ENCODE results near the gene DNAJB12. TPM values are rescaled to one million over a fixed set of nuclear protein-coding genes. Genes with fewer than 3 reads are reported as not detected.

DNAJB12 gene
- total RNA-seq, 1 donor from 2014 or later = 30.6 TPM

GRCh38 chr10:72342911-72343310, 11.8 kb downstream of the DNAJB12 start:
- H3K36me3 Mint-ChIP-seq = peaks cover 1% of the 10 kb centered on the region
- no peak for TF ChIP-seq CTCF (conservative IDR thresholded peaks at IDR 0.05)
- no peaks in the 10 kb centered on the region for H3K9me3 Mint-ChIP-seq
- no peak overlapping the region for H3K27ac Mint-ChIP-seq
- no peak for DNase-seq (ENCODE audit: extremely low spot score, unreplicated experiment)
- no peaks in the 10 kb centered on the region for H3K27me3 Mint-ChIP-seq
- no peaks in the 10 kb centered on the region for H3K4me1 Mint-ChIP-seq (ENCODE audit: unreplicated experiment)
- no peak overlapping the region for H3K4me3 Mint-ChIP-seq

DNA sequence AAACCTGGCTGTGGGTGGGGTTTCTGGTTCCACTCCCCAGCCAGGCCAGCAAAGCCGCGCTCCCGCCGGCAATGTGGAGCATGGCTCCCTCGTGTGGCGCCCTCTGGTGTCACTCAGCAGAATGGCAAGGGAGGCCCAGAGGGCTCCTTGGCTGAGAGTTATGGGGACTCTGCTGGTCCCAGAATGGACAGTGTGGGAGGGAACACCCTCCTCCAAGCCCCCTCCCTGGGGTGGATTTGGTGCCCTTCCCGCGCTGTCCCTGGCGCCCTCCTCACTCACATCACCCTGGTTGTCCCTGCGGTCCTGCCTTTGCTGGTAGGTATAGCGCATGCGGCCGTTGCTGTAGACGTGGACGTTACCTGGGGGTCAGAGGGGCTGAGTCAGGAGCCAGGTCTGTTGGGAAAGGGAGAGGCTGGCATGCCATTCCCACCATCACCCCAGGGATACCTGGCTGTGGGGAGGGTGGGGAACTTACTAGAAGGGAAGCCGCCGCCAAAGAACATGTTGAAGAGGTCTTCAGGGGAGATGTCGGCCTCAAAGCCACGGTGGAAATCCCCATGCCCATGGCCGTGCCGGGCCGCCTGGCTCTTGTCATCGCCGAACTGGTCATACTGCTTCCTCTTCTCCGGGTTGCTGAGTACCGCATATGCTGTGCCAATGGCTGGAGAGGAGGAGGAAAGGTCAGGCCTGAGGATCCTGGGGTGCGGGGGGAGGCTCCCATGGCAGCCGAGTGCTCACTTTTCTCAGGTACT, 14.0 kb downstream of the DNAJB12 start:
- peak; percentile 96 for TF ChIP-seq CTCF (conservative IDR thresholded peaks at IDR 0.05)
- DNase-seq (ENCODE audit: extremely low spot score, unreplicated experiment) = no peak
- Mint-ChIP-seq H3K9me3 (no peaks in the 10 kb centered on the region), H3K36me3 (peaks cover 8% of the 10 kb centered on the region), H3K4me3 (no peak overlapping the region), H3K4me1 (ENCODE audit: unreplicated experiment) (peaks cover 8% of the 10 kb centered on the region), H3K27me3 (no peaks in the 10 kb centered on the region), H3K27ac (no peak overlapping the region)

- no peak for DNase-seq (ENCODE audit: extremely low spot score, unreplicated experiment)
- Mint-ChIP-seq H3K9me3 (no peaks in the 10 kb centered on the region), H3K4me3 (no peak overlapping the region), H3K4me1 (ENCODE audit: unreplicated experiment) (peaks cover 25% of the 10 kb centered on the region), H3K27ac (no peak overlapping the region), H3K36me3 (peaks cover 8% of the 10 kb centered on the region), H3K27me3 (no peaks in the 10 kb centered on the region)
- no peak for TF ChIP-seq CTCF (conservative IDR thresholded peaks at IDR 0.05)
These were observed 16.5 kb downstream of the DNAJB12 start for GRCh38 chr10:72338180-72338579.

- no peak overlapping the region for H3K4me3 Mint-ChIP-seq
- peaks cover 8% of the 10 kb centered on the region for H3K36me3 Mint-ChIP-seq
These were observed 17.0 kb downstream of the DNAJB12 start for GRCh38 chr10:72337722-72338121.

GRCh38 chr10:72337039-72337629, 17.6 kb downstream of the DNAJB12 start:
- DNase-seq (ENCODE audit: extremely low spot score, unreplicated experiment) = no peak
- Mint-ChIP-seq H3K4me3 (no peak overlapping the region), H3K27me3 (no peaks in the 10 kb centered on the region), H3K4me1 (ENCODE audit: unreplicated experiment) (peaks cover 32% of the 10 kb centered on the region), H3K36me3 (peaks cover 8% of the 10 kb centered on the region), H3K9me3 (no peaks in the 10 kb centered on the region), H3K27ac (peak overlapping the region; percentile 18)
- TF ChIP-seq CTCF (conservative IDR thresholded peaks at IDR 0.05) = peak; percentile 98

More at GRCh38 chr10:72337722-72338121, 17.0 kb downstream of the DNAJB12 start:
- no peaks in the 10 kb centered on the region for H3K27me3 Mint-ChIP-seq
- H3K9me3 Mint-ChIP-seq = no peaks in the 10 kb centered on the region
- peaks cover 30% of the 10 kb centered on the region for H3K4me1 Mint-ChIP-seq (ENCODE audit: unreplicated experiment)
- no peak for DNase-seq (ENCODE audit: extremely low spot score, unreplicated experiment)
- TF ChIP-seq CTCF (conservative IDR thresholded peaks at IDR 0.05) = no peak
- H3K27ac Mint-ChIP-seq = no peak overlapping the region

Measured in type B pancreatic cell (in vitro differentiated cells).